GM23248 (cell line): ENCODE results near the gene RTN4. TPM values are rescaled to one million over a fixed set of nuclear protein-coding genes. Genes with fewer than 3 reads are reported as not detected.

ENCODE experiments used
- DNase-seq: peaks from one replicate; pipeline ENCODE4 v3.0.0-alpha.2; 2015
- H2AFZ ChIP-seq: fragments of 200-600 bp; sonication (generic); 2 replicates; pipeline ENCODE4 v1.6.1; 2016; ENCODE audit warnings: antibody characterized with exemption
- H3F3A ChIP-seq: fragments of 200-600 bp; sonication (generic); 2 replicates; pipeline ENCODE4 v1.6.1; 2016; ENCODE audit warnings: mild to moderate bottlenecking, antibody characterized with exemption, mixed run types; ENCODE audit not compliant: insufficient read depth
- H3K27ac ChIP-seq: fragments of 200-600 bp; sonication (generic); 2 replicates; pipeline ENCODE4 v1.5.1; 2016; ENCODE audit warnings: mild to moderate bottlenecking
- H3K27me3 ChIP-seq: fragments of 200-600 bp; sonication (generic); replicated peaks from 2 replicates; pipeline ENCODE4 v1.6.1; 2016; ENCODE audit warnings: mild to moderate bottlenecking; ENCODE audit not compliant: insufficient read depth
- H3K36me3 ChIP-seq: fragments of 200-600 bp; sonication (generic); 2 replicates; pipeline ENCODE4 v1.6.1; 2016; ENCODE audit warnings: low read depth, mild to moderate bottlenecking
- H3K4me1 ChIP-seq: fragments of 200-600 bp; sonication (generic); 2 replicates; pipeline ENCODE4 v1.6.1; 2016; ENCODE audit warnings: mild to moderate bottlenecking; ENCODE audit not compliant: insufficient read depth
- H3K4me2 ChIP-seq: fragments of 200-600 bp; sonication (generic); one replicate; pipeline ENCODE4 v1.6.1; 2016; ENCODE audit warnings: mild to moderate bottlenecking; ENCODE audit not compliant: unreplicated experiment
- H3K4me3 ChIP-seq: fragments of 200-600 bp; sonication (generic); 2 replicates; pipeline ENCODE4 v1.5.1; 2016; ENCODE audit warnings: mild to moderate bottlenecking
- H3K79me2 ChIP-seq: fragments of 200-600 bp; sonication (generic); 2 replicates; pipeline ENCODE4 v1.6.1; 2016; ENCODE audit warnings: mild to moderate bottlenecking; ENCODE audit not compliant: insufficient read depth
- H3K9ac ChIP-seq: fragments of 200-600 bp; sonication (generic); 2 replicates; pipeline ENCODE4 v1.6.1; 2016; ENCODE audit warnings: mild to moderate bottlenecking
- H3K9me2 ChIP-seq: fragments of 200-600 bp; sonication (generic); 2 replicates; pipeline ENCODE4 v1.6.1; 2016; ENCODE audit warnings: mixed run types, mild to moderate bottlenecking, moderate library complexity; ENCODE audit not compliant: insufficient read depth
- H3K9me3 ChIP-seq: fragments of 200-600 bp; sonication (generic); one replicate; pipeline ENCODE4 v1.6.1; 2017; ENCODE audit warnings: low read depth
- H4K20me1 ChIP-seq: fragments of 200-600 bp; sonication (generic); 2 replicates; pipeline ENCODE4 v1.6.0; 2016; ENCODE audit not compliant: insufficient read depth
- EZH2 ChIP-seq: fragments of 200-600 bp; sonication (generic); IDR thresholded peaks from 2 replicates; pipeline ENCODE4 v1.6.1; 2018; ENCODE audit warnings: antibody characterized with exemption, mild to moderate bottlenecking; ENCODE audit not compliant: insufficient read depth, poor library complexity, severe bottlenecking
- EZH2phosphoT487 ChIP-seq: fragments of 200-600 bp; sonication (generic); IDR thresholded peaks from 2 replicates; pipeline ENCODE4 v1.6.1; 2018; ENCODE audit warnings: antibody characterized with exemption, moderate library complexity, mild to moderate bottlenecking, low read depth; ENCODE audit not compliant: insufficient read depth
- WGBS, 2 experiments: methylation state at CpG; one replicate each; pipeline ENCODE4 v1.1.6; 2015 to 2017; ENCODE audit warnings: low lambda C conversion rate in 2 of 2, low coverage in 1 of 2; ENCODE audit errors: missing lambda C conversion rate in 2 of 2; 5-methylcytosine and 5-hydroxymethylcytosine counted together
- in situ Hi-C: fragments of 300-500 bp; cut with MboI; formaldehyde crosslinking; loops from 2 replicates; pipeline ENCODE4 v1.15.0; 2020
- polyA plus RNA-seq: library from polyadenylated mRNA; unstranded; fragments of >200 nt; fragmentation: Nextera tagmentation; extraction: Ambion mirVana; gene quantifications from 2 replicates; pipeline ENCODE4 v1.2.1, GENCODE V29; 2016
- total RNA-seq: library from RNA; depleted of rRNA; stranded (reverse); fragments of >200 nt; shearing (Covaris generic); gene quantifications from 2 replicates; pipeline ENCODE4 v1.2.3, GENCODE V29; 2014

The RTN4 gene
- total and polyA plus RNA-seq, 2 experiments from 2014 or later = 361 to 425 TPM

GRCh38 chr2:55006306-55006705 lies 43.9 kb downstream of the RTN4 start:
- Histone ChIP-seq H2AFZ (no peak overlapping the region), H3K36me3 (no peaks in the 10 kb centered on the region), H3K4me3 (peak overlapping the region; percentile 7; the same call in 1 of the 2 replicates), H3K9me3 (no peaks in the 10 kb centered on the region), H3K4me1 (peaks cover 71% of the 10 kb centered on the region), H3K79me2 (peaks cover 100% of the 10 kb centered on the region), H3K27ac (0 out of 2 replicates have a peak overlapping the region, but pooled peaks have one; percentile 2), H3K9ac (no peak overlapping the region), H3F3A (peaks cover 85% of the 10 kb centered on the region), H4K20me1 (peaks cover 80% of the 10 kb centered on the region), H3K27me3 (no peaks in the 10 kb centered on the region), H3K9me2 (no peaks in the 10 kb centered on the region), H3K4me2 (peak overlapping the region; percentile 61)
- WGBS, 2 experiments = 36 to 39% methylated on average over 3 of the region's 3 CpGs
- DNase-seq = no peak
- TF ChIP-seq EZH2phosphoT487 = no peak
- no peak for TF ChIP-seq EZH2
- in situ Hi-C loops = no loop called here

DNA sequence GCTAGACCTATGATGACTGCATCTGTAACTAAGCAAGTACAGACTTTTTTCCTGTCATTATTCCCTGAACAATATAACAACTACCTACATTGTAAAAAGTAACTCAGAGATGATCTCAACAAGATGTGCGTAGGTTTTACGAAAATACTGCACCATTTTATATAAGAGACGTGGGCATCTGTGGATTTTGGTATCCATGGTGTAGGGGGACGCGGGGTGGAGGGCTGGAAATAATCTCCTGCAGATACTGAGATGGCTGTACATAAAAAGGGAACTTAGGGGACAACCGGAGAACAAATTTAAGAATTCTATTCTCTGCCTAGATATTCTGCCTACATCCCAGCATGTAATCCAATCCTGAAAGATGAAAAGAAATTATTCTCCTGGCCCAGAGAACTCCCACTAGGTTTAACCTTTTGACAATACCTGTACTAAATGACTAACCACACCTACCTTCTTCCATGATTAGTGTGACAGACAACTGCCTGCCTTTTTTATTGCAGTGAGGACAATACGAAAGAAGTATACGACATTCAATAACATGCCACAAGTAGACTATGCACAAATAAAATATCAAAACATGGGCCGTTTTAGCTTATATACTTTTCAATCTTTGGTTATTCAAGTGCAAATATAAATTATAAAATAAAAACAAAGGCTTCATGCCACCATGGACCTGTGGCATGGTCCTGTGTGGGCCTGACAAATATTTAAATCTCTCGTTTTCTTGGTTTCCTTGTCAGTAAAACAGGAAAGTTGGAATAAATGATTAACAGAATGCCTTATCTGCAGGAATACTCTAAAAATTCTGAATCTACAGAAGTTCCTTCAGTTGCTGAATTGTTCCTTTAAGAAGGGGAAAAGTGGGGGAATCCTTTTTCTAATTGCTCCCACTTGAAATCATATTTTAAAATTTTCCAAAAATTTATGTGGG lies 46.3 kb downstream of the RTN4 start:
- Histone ChIP-seq H3K4me1 (peaks cover 70% of the 10 kb centered on the region), H4K20me1 (peaks cover 78% of the 10 kb centered on the region), H3K27ac (no peak overlapping the region), H3K9me3 (no peaks in the 10 kb centered on the region), H3K36me3 (no peaks in the 10 kb centered on the region), H3K9me2 (no peaks in the 10 kb centered on the region), H3F3A (peaks cover 83% of the 10 kb centered on the region), H3K4me3 (no peak overlapping the region), H3K79me2 (peaks cover 100% of the 10 kb centered on the region), H3K27me3 (no peaks in the 10 kb centered on the region), H2AFZ (no peak overlapping the region), H3K4me2 (no peak overlapping the region), H3K9ac (no peak overlapping the region)
- no peak for DNase-seq
- WGBS, 2 experiments = 93 to 94% methylated on average over 10 of the region's 10 CpGs
- TF ChIP-seq EZH2phosphoT487 = no peak
- no peak for TF ChIP-seq EZH2
- in situ Hi-C loops = no loop called here

GRCh38 chr2:55001716-55002115 lies 48.5 kb downstream of the RTN4 start:
- TF ChIP-seq EZH2 (no peak), EZH2phosphoT487 (no peak)
- Histone ChIP-seq H4K20me1 (peaks cover 77% of the 10 kb centered on the region), H3K9me3 (no peaks in the 10 kb centered on the region), H3F3A (peaks cover 87% of the 10 kb centered on the region), H3K27ac (peak overlapping the region; percentile 54), H3K36me3 (no peaks in the 10 kb centered on the region), H3K9ac (peak overlapping the region; percentile 10; the same call in 1 of the 2 replicates), H3K79me2 (peaks cover 100% of the 10 kb centered on the region), H3K9me2 (no peaks in the 10 kb centered on the region), H3K4me3 (0 out of 2 replicates have a peak overlapping the region, but pooled peaks have one; percentile 4), H3K27me3 (no peaks in the 10 kb centered on the region), H3K4me2 (peak overlapping the region; percentile 75), H2AFZ (no peak overlapping the region), H3K4me1 (peaks cover 71% of the 10 kb centered on the region)
- WGBS, 2 experiments = 33 to 39% methylated on average over 2 of the region's 2 CpGs
- no peak for DNase-seq
- in situ Hi-C loops = no loop called here

- H3K9ac ChIP-seq = no peak overlapping the region
- H3K4me1 ChIP-seq = peaks cover 70% of the 10 kb centered on the region
- peaks cover 77% of the 10 kb centered on the region for H4K20me1 ChIP-seq
- DNase-seq = no peak
- TF ChIP-seq EZH2phosphoT487 (no peak), EZH2 (no peak)
- peak overlapping the region; percentile 54 for H3K27ac ChIP-seq
- no peaks in the 10 kb centered on the region for H3K27me3 ChIP-seq
- no peaks in the 10 kb centered on the region for H3K9me2 ChIP-seq
- no peak overlapping the region for H2AFZ ChIP-seq
- in situ Hi-C loops = no loop called here
- peak overlapping the region; percentile 75 for H3K4me2 ChIP-seq
- no peaks in the 10 kb centered on the region for H3K9me3 ChIP-seq
- peaks cover 100% of the 10 kb centered on the region for H3K79me2 ChIP-seq
- no peak overlapping the region for H3K4me3 ChIP-seq
- WGBS, 2 experiments = 75 to 79% methylated on average over 4 of the region's 4 CpGs
- H3K36me3 ChIP-seq = no peaks in the 10 kb centered on the region
- H3F3A ChIP-seq = peaks cover 86% of the 10 kb centered on the region
These were observed 49.9 kb downstream of the RTN4 start for GRCh38 chr2:55000341-55000740.
